Activated gamma-delta T cell (primary cell): ENCODE data around the gene ABTB1.

Source experiments
- DNase-seq: peaks from one replicate; lab custom pipeline; 2025; lab: John Stamatoyannopoulos, UW

Gene ABTB1

GRCh38 chr3:127720161-127720823, 47.5 kb downstream of the ABTB1 start:
- DNase-seq, result no peak

DNA sequence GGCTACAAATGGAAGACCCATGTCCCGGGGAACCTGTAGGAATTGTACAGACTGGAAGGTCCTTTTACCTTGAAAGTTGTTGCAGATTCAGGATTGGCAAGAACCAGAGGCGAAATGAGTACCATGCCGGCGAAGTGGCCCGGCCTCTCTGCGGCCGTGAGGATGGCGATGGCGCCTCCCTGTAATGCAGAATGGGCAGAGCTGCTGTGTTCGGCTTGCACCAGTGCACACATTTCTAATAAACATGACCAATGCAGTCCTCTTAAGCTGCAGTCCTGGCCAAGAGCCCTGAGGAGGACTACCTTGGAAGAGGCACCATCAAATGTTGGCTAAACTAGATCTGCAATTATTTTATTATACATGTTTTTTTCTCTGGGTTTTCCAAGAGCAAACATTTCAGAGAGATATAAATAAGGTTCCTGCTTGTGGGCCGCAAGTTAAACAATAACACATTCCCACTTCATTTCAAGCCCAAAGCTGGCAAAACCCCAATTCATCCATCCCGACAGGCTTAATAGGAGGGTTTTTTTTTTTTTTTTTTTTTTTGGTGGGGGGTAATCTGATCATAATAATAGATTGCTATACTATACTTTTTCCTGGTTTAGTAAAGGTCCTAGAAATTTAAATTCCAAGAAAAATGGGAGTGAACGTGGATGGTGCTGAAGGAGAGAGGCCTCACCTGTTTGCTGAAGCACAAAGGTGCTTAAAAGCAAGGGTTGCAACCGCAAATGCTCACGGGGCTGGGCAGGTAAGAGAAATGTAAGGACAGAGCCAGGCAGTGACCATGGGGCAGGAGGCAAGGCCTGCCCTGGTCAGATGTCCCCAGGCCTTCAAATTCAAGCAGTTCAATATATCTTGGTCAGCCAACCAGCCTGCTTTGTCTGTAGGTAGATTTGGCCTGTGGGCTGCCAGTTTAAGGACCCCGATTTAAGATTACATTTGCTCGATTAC, 48.5 kb downstream of the ABTB1 start:
- no peak for DNase-seq

- DNase-seq, result no peak
Measured at GRCh38 chr3:127722091-127722784, 49.5 kb downstream of the ABTB1 start.

DNA sequence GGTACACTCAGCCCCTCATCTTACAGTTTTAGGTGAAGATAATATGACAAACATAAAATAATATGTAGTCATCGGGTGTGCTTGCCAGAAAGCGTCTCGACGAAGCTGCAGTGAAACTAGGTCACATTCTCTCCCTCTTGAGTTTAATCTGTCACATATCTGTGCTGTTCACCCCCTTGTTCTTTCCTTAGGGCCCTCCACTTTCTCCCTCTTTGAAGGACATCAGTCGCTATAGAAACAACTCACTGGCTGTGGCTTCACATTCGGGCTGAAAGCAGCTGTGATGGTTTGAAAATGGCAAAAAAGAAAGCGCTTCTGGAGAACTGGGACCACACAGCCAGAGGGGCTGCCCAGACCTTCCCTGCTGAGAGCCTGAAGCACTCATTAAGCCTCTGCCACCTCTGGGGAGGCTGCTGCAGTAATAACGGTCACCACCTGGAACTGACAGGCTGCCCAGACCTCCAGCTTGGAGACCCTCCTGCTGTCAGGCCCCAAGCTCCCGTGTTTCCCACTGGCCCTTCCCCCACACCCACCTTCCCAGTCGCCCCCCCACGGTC, 50.3 kb downstream of the ABTB1 start:
- DNase-seq, result no peak

DNA sequence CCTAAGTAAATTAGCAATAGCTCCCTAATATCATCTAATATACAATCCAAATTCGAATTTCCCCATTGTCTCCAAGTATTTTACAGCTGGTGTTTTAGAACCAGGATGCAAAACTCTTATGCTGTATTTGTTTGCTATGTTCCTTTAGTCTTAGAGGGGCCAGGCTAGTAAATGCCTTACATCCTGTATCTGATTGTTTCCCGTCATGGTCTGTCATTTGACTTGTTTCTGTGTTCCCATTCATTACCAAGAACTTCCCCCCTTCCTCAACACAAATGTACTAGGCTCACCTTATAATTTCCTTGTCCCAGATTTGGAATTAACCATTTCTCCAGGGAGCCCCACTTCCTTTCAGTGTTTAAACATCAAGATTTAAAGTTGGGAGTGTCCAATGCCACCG, 54.1 kb downstream of the ABTB1 start:
- no peak for DNase-seq

GRCh38 chr3:127728417-127729015, 55.8 kb downstream of the ABTB1 start:
- DNase-seq, result no peak

GRCh38 chr3:127729556-127730056, 56.9 kb downstream of the ABTB1 start:
- DNase-seq, result no peak

DNA sequence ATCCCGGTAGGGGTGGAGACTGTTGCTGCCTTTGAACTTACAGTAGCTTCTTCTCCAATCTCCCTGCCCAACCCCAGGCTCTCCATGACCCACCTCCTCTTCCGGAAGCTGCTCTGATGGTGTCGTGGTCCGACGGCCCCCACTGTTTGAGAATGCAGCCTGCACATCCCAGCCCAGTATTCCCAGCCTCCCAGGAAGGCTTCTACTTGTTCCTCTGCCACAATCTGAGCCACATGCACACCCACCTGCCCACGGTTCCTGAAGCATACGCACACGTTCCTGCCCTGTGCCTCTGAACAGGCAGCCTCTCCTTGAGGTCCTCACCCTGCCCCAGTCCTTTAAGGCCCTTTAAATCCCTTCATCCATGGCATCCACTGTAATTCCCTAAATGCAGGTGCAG, 57.4 kb downstream of the ABTB1 start:
- no peak for DNase-seq
